MCF 10A (cell line): ENCODE measurements around the gene SLC22A23. TPM values are rescaled to one million over a fixed set of nuclear protein-coding genes. Genes with fewer than 3 reads are reported as not detected.

ENCODE experiments used
- BruUV-seq: library from RNA; stranded (reverse); fragments of 400-500 nt; replicated peaks from 2 replicates; lab custom pipeline; 2021; lab: Mats Ljungman, UMichigan
- CTCF ChIA-PET: fragments of 300-600 bp; sonication (Branson Sonifier 250); formaldehyde crosslinking; extraction: SDS; loops from one replicate; lab custom pipeline; 2021; ENCODE audit warnings: antibody characterized with exemption, inconsistent platforms; lab: Yijun Ruan, JAX
- POLR2A ChIA-PET: fragments of 300-600, 350-650 bp; sonication (Branson Sonifier 250); formaldehyde crosslinking; extraction: SDS; loops from one replicate; lab custom pipeline; 2020; ENCODE audit warnings: antibody characterized with exemption, inconsistent platforms; lab: Yijun Ruan, JAX
- DNase-seq: peaks from one replicate; pipeline ENCODE4 v3.0.0-alpha.2; 2018; ENCODE audit not compliant: unreplicated experiment
- H3K27ac Mint-ChIP-seq: one replicate; pipeline ENCODE4 v1.8.0; 2022; ENCODE audit warnings: mild to moderate bottlenecking, low read depth, mixed read lengths; ENCODE audit not compliant: unreplicated experiment
- H3K27me3 Mint-ChIP-seq: one replicate; pipeline ENCODE4 v1.8.0; 2022; ENCODE audit warnings: mixed read lengths; ENCODE audit not compliant: insufficient read depth, unreplicated experiment
- H3K36me3 Mint-ChIP-seq: one replicate; pipeline ENCODE4 v1.8.0; 2022; ENCODE audit warnings: mild to moderate bottlenecking, moderate library complexity, mixed read lengths; ENCODE audit not compliant: insufficient read depth, unreplicated experiment
- H3K4me1 Mint-ChIP-seq: one replicate; pipeline ENCODE4 v1.8.0; 2022; ENCODE audit warnings: mixed read lengths; ENCODE audit not compliant: insufficient read depth, unreplicated experiment
- H3K4me3 Mint-ChIP-seq: one replicate; pipeline ENCODE4 v1.8.0; 2022; ENCODE audit warnings: mild to moderate bottlenecking, moderate library complexity, mixed read lengths; ENCODE audit not compliant: unreplicated experiment
- H3K9me3 Mint-ChIP-seq: one replicate; pipeline ENCODE4 v1.8.0; 2022; ENCODE audit warnings: mixed read lengths; ENCODE audit not compliant: unreplicated experiment
- CTCF ChIP-seq: fragments of 200-600 bp; IDR thresholded peaks from one replicate; pipeline ENCODE4 v1.8.0; 2022; ENCODE audit warnings: antibody characterized with exemption, mild to moderate bottlenecking; ENCODE audit not compliant: unreplicated experiment
- intact Hi-C: fragments of 100-400 bp; cut with micrococcal nuclease; formaldehyde crosslinking; loops from 2 replicates; pipeline ENCODE4 v1.14.1; 2022
- total RNA-seq: library from RNA; stranded (reverse); gene quantifications from 2 replicates; pipeline ENCODE4 v1.2.3, GENCODE V29; 2022

SLC22A23 gene
- total RNA-seq, 1 experiment from 2014 or later: 11.9 TPM

GRCh38 chr6:3410385-3411360 lies 46.2 kb downstream of the SLC22A23 start:
- Mint-ChIP-seq H3K9me3 (no peaks in the 10 kb centered on the region), H3K4me1 (peaks cover 13% of the 10 kb centered on the region), H3K27me3 (no peaks in the 10 kb centered on the region), H3K4me3 (no peak overlapping the region), H3K36me3 (peaks cover 26% of the 10 kb centered on the region), H3K27ac (no peak overlapping the region)
- peak; percentile 71 for DNase-seq
- ChIA-PET CTCF (interaction anchor here (0.6 to 1.5 kb wide), 11 partner anchors 11 to 321 kb away, joined by 3 to 6 read pairs (median 3); partner anchors contain the start of gene SLC22A23), POLR2A (interaction anchor here (0.7 to 3.5 kb wide), 3 partner anchors 10 to 62 kb away, joined by 3 to 22 read pairs (median 4); no protein-coding TSS in a partner anchor)
- no TSS peak for BruUV-seq
- intact Hi-C loops: loop anchor here (1.0 to 5.0 kb wide), 3 partner anchors 46 to 322 kb away; partner anchors contain the start of gene SLC22A23
- peak; percentile 64 for TF ChIP-seq CTCF

DNA sequence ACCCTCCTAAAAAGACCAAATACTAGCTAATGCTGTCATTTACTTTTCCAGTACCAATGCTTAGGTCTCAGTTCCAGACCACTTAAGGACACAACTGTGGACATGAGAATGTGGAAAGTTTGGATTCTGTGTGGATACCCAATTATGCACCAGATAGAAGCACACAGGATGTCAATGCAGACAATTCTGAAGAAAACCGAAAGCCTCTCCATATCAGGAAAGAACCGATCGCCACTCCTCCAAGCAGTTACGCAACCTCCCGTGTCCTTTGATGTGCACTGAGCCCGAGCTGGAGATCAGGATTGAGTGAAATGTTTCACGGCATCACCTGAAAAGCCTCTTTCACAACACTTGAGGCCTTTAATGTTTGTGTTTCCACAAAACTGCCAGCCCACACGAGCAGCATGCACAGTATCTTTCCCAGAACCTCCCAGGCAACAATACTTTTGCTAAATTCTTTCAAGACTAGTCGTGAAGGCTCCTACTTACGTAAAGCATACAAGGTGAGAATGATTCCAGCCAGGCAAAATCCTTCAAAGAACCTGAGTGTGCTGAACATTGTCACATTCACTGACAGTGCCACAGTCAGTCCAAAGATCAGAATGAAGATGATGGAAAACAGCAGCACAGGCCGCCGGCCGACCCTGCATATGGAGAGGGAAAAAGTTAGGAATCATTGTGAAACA lies 47.0 kb downstream of the SLC22A23 start:
- no peaks in the 10 kb centered on the region for H3K9me3 Mint-ChIP-seq
- no peak overlapping the region for H3K4me3 Mint-ChIP-seq
- peak; percentile 50 for DNase-seq
- CTCF ChIA-PET: interaction anchor here (0.6 to 1.5 kb wide), 3 partner anchors 43 to 322 kb away, joined by 3 to 6 read pairs (median 4); partner anchors contain the start of gene SLC22A23
- peaks cover 19% of the 10 kb centered on the region for H3K4me1 Mint-ChIP-seq
- no peaks in the 10 kb centered on the region for H3K27me3 Mint-ChIP-seq
- intact Hi-C loops: loop anchor here (2.0 to 5.0 kb wide), 2 partner anchors 47 to 107 kb away; partner anchors contain the start of gene SLC22A23
- POLR2A ChIA-PET: interaction anchor here (1.0 to 3.5 kb wide), 3 partner anchors 11 to 92 kb away, joined by 3 to 22 read pairs (median 3); no protein-coding TSS in a partner anchor
- BruUV-seq: no TSS peak
- no peak overlapping the region for H3K27ac Mint-ChIP-seq
- peaks cover 26% of the 10 kb centered on the region for H3K36me3 Mint-ChIP-seq
- TF ChIP-seq CTCF: no peak

DNA sequence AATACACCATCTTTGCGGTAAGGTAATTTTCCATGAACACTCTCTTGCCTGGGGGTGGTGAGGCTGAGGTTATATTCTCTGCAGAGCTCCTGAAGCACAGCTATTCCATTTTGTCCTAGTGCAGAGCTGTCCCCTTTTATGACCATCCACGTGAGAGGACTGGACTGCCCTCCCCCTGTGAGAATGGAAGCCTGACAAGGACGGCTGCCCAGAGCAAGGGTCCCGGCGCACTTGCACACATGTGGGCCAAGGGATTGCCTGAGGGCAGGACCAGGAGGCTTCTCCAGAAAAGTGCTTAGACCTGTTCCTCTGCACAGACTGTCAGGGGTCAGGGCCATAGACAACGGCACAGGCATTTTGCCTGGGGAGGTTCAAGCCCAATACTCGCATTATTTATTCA lies 48.2 kb downstream of the SLC22A23 start:
- no TSS peak for BruUV-seq
- Mint-ChIP-seq H3K4me1 (peaks cover 23% of the 10 kb centered on the region), H3K36me3 (peaks cover 24% of the 10 kb centered on the region)

More for the DNA sequence above, 48.2 kb downstream of the SLC22A23 start:
- H3K27ac Mint-ChIP-seq: no peak overlapping the region
- no peaks in the 10 kb centered on the region for H3K27me3 Mint-ChIP-seq
- TF ChIP-seq CTCF: no peak
- DNase-seq: no peak
- POLR2A ChIA-PET: interaction anchor here (0.7 to 3.5 kb wide), 4 partner anchors 12 to 186 kb away, joined by 3 to 22 read pairs (median 4); no protein-coding TSS in a partner anchor
- CTCF ChIA-PET: interaction anchor here (0.9 kb wide), 1 partner anchor 19 kb away, joined by 3 read pairs; no protein-coding TSS in a partner anchor
- H3K4me3 Mint-ChIP-seq: no peak overlapping the region
- H3K9me3 Mint-ChIP-seq: no peaks in the 10 kb centered on the region
- intact Hi-C loops: no loop called here
